Activated naive CD4-positive, alpha-beta T cell treated with anti-CD3 and anti-CD28 coated beads, Interleukin-2, amount 10 ng/mL, durations not matched to agents 5 hours and 36 hours (primary cell): ENCODE measurements around the gene EFEMP1. TPM values are rescaled to one million over a fixed set of nuclear protein-coding genes. Genes with fewer than 3 reads are reported as not detected.

Source experiments
- total RNA-seq, 2 experiments: library from RNA; stranded (reverse); gene quantifications; one replicate each; pipeline ENCODE4 v1.2.3, GENCODE V29; 2021

The EFEMP1 gene
- total RNA-seq, result not detected

GRCh38 chr2:55923091-55923981 lies at the start of gene EFEMP1:
TSS of gene EFEMP1 (minus strand) at chr2:55923782. CDS start at chr2:55922440, 1,342 bp downstream.

Other genes with a start within 250 kb of the EFEMP1 start
- 10 to 100 TPM; 19.7 to 19.9 TPM for gene PNPT1, start 229.9 kb downstream of the EFEMP1 start, total RNA-seq